Activated naive CD8-positive, alpha-beta T cell treated with anti-CD3 and anti-CD28 coated beads, Interleukin-2, amount 10 ng/mL, durations not matched to agents 7 days and 5 days (primary cell): ENCODE data around the gene EXOG. TPM values are rescaled to one million over a fixed set of nuclear protein-coding genes. Genes with fewer than 3 reads are reported as not detected.

Source experiments
- ATAC-seq: fragments of 150-1000 bp; cut with Tn5 transposase; one replicate; pipeline ENCODE4 v1.10.0; 2021; ENCODE audit warnings: low read depth, moderate library complexity
- POLR2A ChIA-PET: fragments of 350-600 bp; sonication (Branson Sonifier 250); formaldehyde crosslinking; loops from one replicate; lab custom pipeline; 2021; ENCODE audit warnings: antibody characterized with exemption; lab: Charles Lee
- DNase-seq: peaks from one replicate; pipeline ENCODE4 v3.0.0; 2021
- H3K27ac Mint-ChIP-seq: one replicate; pipeline ENCODE4 v1.8.0; 2022; ENCODE audit warnings: mild to moderate bottlenecking, mixed read lengths
- H3K27me3 Mint-ChIP-seq: one replicate; pipeline ENCODE4 v1.8.0; 2022; ENCODE audit warnings: mild to moderate bottlenecking, moderate library complexity, mixed read lengths
- H3K36me3 Mint-ChIP-seq: one replicate; pipeline ENCODE4 v1.8.0; 2021; ENCODE audit warnings: mild to moderate bottlenecking, mixed read lengths
- H3K4me1 Mint-ChIP-seq: one replicate; pipeline ENCODE4 v1.8.0; 2021; ENCODE audit warnings: mixed read lengths
- H3K4me3 Mint-ChIP-seq: one replicate; pipeline ENCODE4 v1.8.0; 2022; ENCODE audit warnings: mild to moderate bottlenecking, moderate library complexity, mixed read lengths
- H3K9me3 Mint-ChIP-seq: one replicate; pipeline ENCODE4 v1.8.0; 2021; ENCODE audit warnings: mixed read lengths
- total RNA-seq, 2 experiments: library from RNA; stranded (reverse); gene quantifications; one replicate each; pipeline ENCODE4 v1.2.3, GENCODE V29; 2021

Gene EXOG
- total RNA-seq, 2 experiments from 2014 or later, result 21.9 to 22.8 TPM

GRCh38 chr3:38574411-38575278 lies 78.5 kb downstream of the EXOG start:
- Mint-ChIP-seq H3K4me3 (no peak overlapping the region), H3K36me3 (no peaks in the 10 kb centered on the region), H3K27ac (no peak overlapping the region), H3K9me3 (no peaks in the 10 kb centered on the region), H3K4me1 (no peaks in the 10 kb centered on the region), H3K27me3 (peaks cover 2% of the 10 kb centered on the region)
- ATAC-seq (no peak), DNase-seq (no peak)
- POLR2A ChIA-PET, result no interaction called here

DNA sequence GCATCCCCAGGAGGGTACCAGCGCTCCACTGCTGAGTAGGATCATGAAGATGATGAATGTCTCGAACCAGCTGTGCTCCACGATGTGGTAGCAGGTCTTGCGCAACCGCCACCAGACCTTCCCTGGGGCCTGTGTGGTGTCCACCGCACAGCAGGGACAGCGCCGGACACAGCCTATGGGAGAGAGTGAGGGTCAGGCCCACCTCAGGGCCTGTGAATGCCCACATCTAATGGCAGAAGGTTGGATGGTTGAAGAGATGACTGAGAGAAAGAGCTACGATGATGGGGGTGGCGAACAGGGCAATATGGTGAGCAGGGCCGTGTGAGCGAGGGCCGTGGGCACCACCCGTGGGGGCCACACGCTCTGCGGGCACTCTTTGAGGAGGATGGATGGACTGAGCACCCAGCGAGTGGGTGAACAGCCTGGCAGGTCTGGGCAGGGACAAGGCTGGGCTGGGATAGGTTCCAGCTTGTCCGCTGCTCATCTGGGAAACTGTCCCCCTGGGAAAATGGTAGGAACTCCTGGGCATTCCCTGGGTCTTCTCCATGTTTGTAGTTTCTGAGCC lies 79.2 kb downstream of the EXOG start:
- Mint-ChIP-seq H3K9me3 (no peaks in the 10 kb centered on the region), H3K27me3 (peaks cover 2% of the 10 kb centered on the region), H3K4me1 (no peaks in the 10 kb centered on the region), H3K4me3 (no peak overlapping the region), H3K27ac (no peak overlapping the region), H3K36me3 (no peaks in the 10 kb centered on the region)
- no peak for ATAC-seq
- POLR2A ChIA-PET, result no interaction called here
- no peak for DNase-seq

Other genes starting within 250 kb of the EXOG start
- under 1 TPM; 0.57 to 0.61 TPM for gene SLC22A13, start 230.5 kb upstream of the EXOG start, total RNA-seq
- under 1 TPM; 0.17 to 0.22 TPM for gene SLC22A14, start 214.0 kb upstream of the EXOG start, total RNA-seq
- gene XYLB, start 149.6 kb upstream of the EXOG start, total RNA-seq, result 1 to 10 TPM; 2.6 to 3.1 TPM
- gene ACVR2B, start 42.5 kb upstream of the EXOG start, total RNA-seq, result 1 to 10 TPM; 7.6 to 8.0 TPM
- under 1 TPM; 0.28 to 0.53 TPM for gene SCN5A, start 153.3 kb downstream of the EXOG start, total RNA-seq